IMR-90 (cell line): ENCODE measurements around the gene ERG. TPM values are rescaled to one million over a fixed set of nuclear protein-coding genes. Genes with fewer than 3 reads are reported as not detected.

Source experiments
- ATAC-seq: fragments of 200-7000 bp; cut with Tn5 transposase; 2 replicates; pipeline ENCODE4 v1.9.1; 2020; ENCODE audit warnings: low read depth, mild to moderate bottlenecking, moderate library complexity
- BruUV-seq: library from RNA; stranded (reverse); fragments of 400-500 nt; replicated peaks from 2 replicates; lab custom pipeline; 2021; lab: Mats Ljungman, UMichigan
- CTCF ChIA-PET: fragments of 300-600 bp; formaldehyde crosslinking; extraction: SDS; loops from one replicate; lab custom pipeline; 2021; ENCODE audit warnings: antibody characterized with exemption; lab: Yijun Ruan, JAX
- POLR2A ChIA-PET: fragments of 300-600 bp; sonication (Branson Sonifier 250); formaldehyde crosslinking; loops from one replicate; lab custom pipeline; 2022; ENCODE audit warnings: antibody characterized with exemption; ENCODE audit not compliant: unreplicated experiment; lab: Charles Lee
- DNase-seq: peaks from one replicate; pipeline ENCODE4 v3.0.0; 2013
- H2AFZ ChIP-seq: replicated peaks from 2 replicates; pipeline ENCODE3; 2013; ENCODE audit warnings: low read length, mild to moderate bottlenecking; ENCODE audit not compliant: poor library complexity
- H2AK5ac ChIP-seq: 2 replicates; pipeline ENCODE4 v1.6.1; 2013; ENCODE audit warnings: low read depth, low read length, inconsistent platforms
- H2AK9ac ChIP-seq: replicated peaks from 2 replicates; pipeline ENCODE3; 2013; ENCODE audit warnings: mild to moderate bottlenecking, low read depth, low read length, moderate library complexity; ENCODE audit not compliant: poor library complexity
- H2BK120ac ChIP-seq: 2 replicates; pipeline ENCODE4 v1.6.1; 2013; ENCODE audit warnings: low read depth, low read length, inconsistent platforms
- H2BK15ac ChIP-seq: 3 replicates; pipeline ENCODE4 v1.6.1; 2013; ENCODE audit warnings: low read depth, low read length, inconsistent platforms
- H2BK20ac ChIP-seq: 2 replicates; pipeline ENCODE4 v1.6.1; 2013; ENCODE audit warnings: low read depth, mild to moderate bottlenecking, inconsistent platforms, low read length, moderate library complexity
- H2BK5ac ChIP-seq: 2 replicates; pipeline ENCODE4 v1.6.1; 2013; ENCODE audit warnings: mild to moderate bottlenecking, low read depth, low read length, inconsistent platforms; ENCODE audit not compliant: poor library complexity, severe bottlenecking
- H3K14ac ChIP-seq: replicated peaks from 2 replicates; pipeline ENCODE4 v1.6.1; 2013; ENCODE audit warnings: low read depth, low read length, inconsistent platforms
- H3K18ac ChIP-seq: 2 replicates; pipeline ENCODE4 v1.6.1; 2013; ENCODE audit warnings: low read depth, low read length, control low read depth
- H3K23ac ChIP-seq: 2 replicates; pipeline ENCODE4 v1.6.1; 2013; ENCODE audit warnings: low read depth, low read length, inconsistent platforms
- H3K27ac ChIP-seq: 2 replicates; pipeline ENCODE4 v1.5.1; 2013; ENCODE audit warnings: mild to moderate bottlenecking, control low read depth, low read length; ENCODE audit not compliant: insufficient read depth
- H3K27me3 ChIP-seq: 2 replicates; pipeline ENCODE4 v1.6.1; 2013; ENCODE audit warnings: low read length; ENCODE audit not compliant: control insufficient read depth, insufficient read depth
- H3K36me3 ChIP-seq: 2 replicates; pipeline ENCODE4 v1.6.1; 2013; ENCODE audit warnings: low read length, mixed read lengths; ENCODE audit not compliant: control insufficient read depth, insufficient read depth
- H3K4ac ChIP-seq: 2 replicates; pipeline ENCODE4 v1.6.1; 2013; ENCODE audit warnings: low read depth, low read length, inconsistent platforms
- H3K4me1 ChIP-seq: 2 replicates; pipeline ENCODE4 v1.6.1; 2013; ENCODE audit warnings: low read length, mixed read lengths; ENCODE audit not compliant: control insufficient read depth, insufficient read depth
- H3K4me2 ChIP-seq: 2 replicates; pipeline ENCODE4 v1.6.1; 2013; ENCODE audit warnings: low read depth, mild to moderate bottlenecking, control low read depth, low read length, moderate library complexity
- H3K4me3 ChIP-seq: 2 replicates; pipeline ENCODE4 v1.5.1; 2013; ENCODE audit warnings: low read depth, mild to moderate bottlenecking, control low read depth, low read length, moderate library complexity; ENCODE audit not compliant: insufficient read depth
- H3K56ac ChIP-seq: 2 replicates; pipeline ENCODE4 v1.6.1; 2013; ENCODE audit warnings: low read length, inconsistent platforms; ENCODE audit not compliant: insufficient read depth; ENCODE audit errors: extremely low read depth
- H3K79me1 ChIP-seq, 2 experiments: 2 replicates each; pipeline ENCODE4 v1.6.1; 2013; ENCODE audit warnings: low read length in 2 of 2, inconsistent platforms in 1 of 2, low read depth in 1 of 2
- H3K9ac ChIP-seq: 2 replicates; pipeline ENCODE4 v1.6.1; 2013; ENCODE audit warnings: low read depth, low read length, control low read depth
- H3K9me1 ChIP-seq: 2 replicates; pipeline ENCODE4 v1.6.1; 2013; ENCODE audit warnings: low read length, inconsistent platforms; ENCODE audit not compliant: insufficient read depth
- H3K9me3 ChIP-seq: 2 replicates; pipeline ENCODE4 v1.6.1; 2013; ENCODE audit warnings: low read length; ENCODE audit not compliant: control insufficient read depth, insufficient read depth
- H4K20me1 ChIP-seq: 2 replicates; pipeline ENCODE4 v1.6.1; 2013; ENCODE audit warnings: low read length, inconsistent platforms; ENCODE audit not compliant: insufficient read depth
- H4K5ac ChIP-seq: 2 replicates; pipeline ENCODE4 v1.6.1; 2013; ENCODE audit warnings: mild to moderate bottlenecking, low read depth, low read length, control low read depth
- H4K8ac ChIP-seq, 2 experiments: 2 replicates each; pipeline ENCODE4 v1.6.1; 2013; ENCODE audit warnings: low read depth in 2 of 2, low read length in 2 of 2, control low read depth in 1 of 2, inconsistent platforms in 1 of 2
- H4K91ac ChIP-seq: 2 replicates; pipeline ENCODE4 v1.6.1; 2013; ENCODE audit warnings: low read depth, low read length, inconsistent platforms; ENCODE audit not compliant: insufficient read depth
- BHLHE40 ChIP-seq: fragments of 150-350 bp; IDR thresholded peaks from 2 replicates; pipeline ENCODE4 v1.6.1; 2016; ENCODE audit warnings: mild to moderate bottlenecking, low read depth, low read length
- WGBS, 2 experiments: methylation state at CpG; one replicate each; pipeline versions ENCODE4 v1.1.5 to v1.1.7; 2013; ENCODE audit warnings: missing lambda C conversion rate in 2 of 2; ENCODE audit not compliant: insufficient read length in 1 of 2; ENCODE audit errors: extremely low coverage in 2 of 2; 5-methylcytosine and 5-hydroxymethylcytosine counted together
- dilution Hi-C: fragments of 300-500 bp; cut with HindIII; formaldehyde crosslinking; loops from one replicate; pipeline ENCODE4 v1.14.3; 2018; ENCODE audit warnings: low sequenced_read_pairs; ENCODE audit not compliant: unreplicated experiment
- in situ Hi-C: fragments of 300-500 bp; cut with MboI; formaldehyde crosslinking; loops from 3 replicates; pipeline ENCODE4 v1.14.3; 2019; ENCODE audit warnings: low sequenced_read_pairs, inconsistent platforms, mixed read lengths
- intact Hi-C: fragments of 100-400 bp; cut with micrococcal nuclease; formaldehyde crosslinking; loops from 2 replicates; pipeline ENCODE4 v1.10.0; 2022
- polyA plus RNA-seq, 3 experiments: library from polyadenylated mRNA; depleted of rRNA; stranded (reverse); fragments of >200 nt; gene quantifications; 2 replicates each; pipeline ENCODE4 v1.2.3, GENCODE V29; 2012; ENCODE audit warnings: low replicate concordance in 1 of 3
- total RNA-seq: library from RNA; depleted of rRNA; stranded (reverse); fragments of >200 nt; gene quantifications from 2 replicates; pipeline ENCODE4 v1.2.3, GENCODE V29; 2012
- TF ChIP-seq, protein P1 (sequence below): conservative IDR thresholded peaks from 2 replicates; pipeline ENCODE4 v1.5.1; 2012; ENCODE audit warnings: mild to moderate bottlenecking, low read depth, low read length, improper control_type of control experiment
- TF ChIP-seq, protein P2 (sequence below): fragments of 150-350 bp; IDR thresholded peaks from 2 replicates; pipeline ENCODE4 v1.6.1; 2017; ENCODE audit warnings: mild to moderate bottlenecking, antibody characterized with exemption, low read length, low read depth

Gene ERG
- total and polyA plus RNA-seq, 2 of the 4 experiments (the other 2 are of a cell fraction), result not detected

DNA sequence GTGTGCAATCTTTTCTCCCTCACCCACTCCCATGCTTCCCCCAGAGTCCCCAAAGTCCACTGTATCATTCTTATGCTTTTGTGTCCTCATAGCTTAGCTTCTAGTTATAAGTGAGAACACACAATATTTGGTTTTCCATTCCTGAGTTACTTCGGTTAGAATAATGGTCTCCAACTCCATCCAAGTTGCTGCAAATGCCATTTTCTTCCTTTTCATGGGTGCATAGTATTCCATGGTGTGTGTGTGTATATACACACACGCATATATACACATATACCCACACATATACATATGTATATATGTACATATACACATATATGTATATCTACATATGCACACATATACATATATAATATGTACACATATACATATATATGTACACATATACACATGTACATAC lies 69.3 kb downstream of the ERG start:
- Histone ChIP-seq H2BK15ac (no peak overlapping the region), H4K91ac (no peak overlapping the region), H2AK5ac (no peak overlapping the region), H3K56ac (no peak overlapping the region), H3K4ac (no peak overlapping the region), H4K8ac (no peak overlapping the region), H3K18ac (no peak overlapping the region), H4K20me1 (no peaks in the 10 kb centered on the region), H3K4me1 (no peaks in the 10 kb centered on the region), H3K14ac (no peak overlapping the region), H4K5ac (no peak overlapping the region), H2AK9ac (no peak overlapping the region), H3K27me3 (peaks cover 9% of the 10 kb centered on the region), H3K27ac (no peak overlapping the region), H3K36me3 (no peaks in the 10 kb centered on the region), H2AFZ (no peak overlapping the region), H3K9me1 (no peaks in the 10 kb centered on the region), H2BK120ac (no peak overlapping the region), H3K4me2 (no peak overlapping the region), H3K4me3 (no peak overlapping the region), H3K9ac (no peak overlapping the region), H3K79me1 (no peaks in the 10 kb centered on the region), H2BK20ac (no peak overlapping the region), H3K9me3 (no peaks in the 10 kb centered on the region), H2BK5ac (no peak overlapping the region), H3K23ac (no peak overlapping the region)
- DNase-seq, result no peak
- no TSS peak for BruUV-seq
- ATAC-seq, result no peak
- TF ChIP-seq, protein P1, sequence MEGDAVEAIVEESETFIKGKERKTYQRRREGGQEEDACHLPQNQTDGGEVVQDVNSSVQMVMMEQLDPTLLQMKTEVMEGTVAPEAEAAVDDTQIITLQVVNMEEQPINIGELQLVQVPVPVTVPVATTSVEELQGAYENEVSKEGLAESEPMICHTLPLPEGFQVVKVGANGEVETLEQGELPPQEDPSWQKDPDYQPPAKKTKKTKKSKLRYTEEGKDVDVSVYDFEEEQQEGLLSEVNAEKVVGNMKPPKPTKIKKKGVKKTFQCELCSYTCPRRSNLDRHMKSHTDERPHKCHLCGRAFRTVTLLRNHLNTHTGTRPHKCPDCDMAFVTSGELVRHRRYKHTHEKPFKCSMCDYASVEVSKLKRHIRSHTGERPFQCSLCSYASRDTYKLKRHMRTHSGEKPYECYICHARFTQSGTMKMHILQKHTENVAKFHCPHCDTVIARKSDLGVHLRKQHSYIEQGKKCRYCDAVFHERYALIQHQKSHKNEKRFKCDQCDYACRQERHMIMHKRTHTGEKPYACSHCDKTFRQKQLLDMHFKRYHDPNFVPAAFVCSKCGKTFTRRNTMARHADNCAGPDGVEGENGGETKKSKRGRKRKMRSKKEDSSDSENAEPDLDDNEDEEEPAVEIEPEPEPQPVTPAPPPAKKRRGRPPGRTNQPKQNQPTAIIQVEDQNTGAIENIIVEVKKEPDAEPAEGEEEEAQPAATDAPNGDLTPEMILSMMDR, result no peak
- TF ChIP-seq, protein P2, sequence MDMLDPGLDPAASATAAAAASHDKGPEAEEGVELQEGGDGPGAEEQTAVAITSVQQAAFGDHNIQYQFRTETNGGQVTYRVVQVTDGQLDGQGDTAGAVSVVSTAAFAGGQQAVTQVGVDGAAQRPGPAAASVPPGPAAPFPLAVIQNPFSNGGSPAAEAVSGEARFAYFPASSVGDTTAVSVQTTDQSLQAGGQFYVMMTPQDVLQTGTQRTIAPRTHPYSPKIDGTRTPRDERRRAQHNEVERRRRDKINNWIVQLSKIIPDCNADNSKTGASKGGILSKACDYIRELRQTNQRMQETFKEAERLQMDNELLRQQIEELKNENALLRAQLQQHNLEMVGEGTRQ, result no peak
- no peak for TF ChIP-seq BHLHE40
- dilution Hi-C loops, result no loop called here
- ChIA-PET CTCF (no interaction called here), POLR2A (no interaction called here)
- in situ Hi-C loops, result no loop called here
- no CpG with 5 or more reads among the region's 2 CpGs for WGBS, 2 experiments
- intact Hi-C loops, result no loop called here
